Astrocyte of the cerebellum (primary cell): Measurements from ENCODE around the gene STX5.

ENCODE experiments used
- DNase-seq: peaks from one replicate; pipeline ENCODE4 v3.0.0-alpha.2; 2011; ENCODE audit warnings: low read depth
- H3K4me3 ChIP-seq: 2 replicates; pipeline ENCODE4 v1.5.1; 2011; ENCODE audit warnings: mild to moderate bottlenecking, low read depth, low read length, moderate library complexity
- CTCF ChIP-seq: IDR thresholded peaks from 2 replicates; pipeline ENCODE4 v1.5.1; 2012; ENCODE audit warnings: low read length, low read depth, moderate library complexity, mild to moderate bottlenecking; ENCODE audit errors: missing control alignments
- in situ Hi-C: cut with HindIII; loops from 2 replicates; pipeline ENCODE4 v1.10.0; 2017; ENCODE audit warnings: low sequenced_read_pairs

Gene STX5

GRCh38 chr11:62757846-62758788, 73.7 kb downstream of the STX5 start:
- H3K4me3 ChIP-seq, result no peak overlapping the region
- no peak for DNase-seq
- in situ Hi-C loops, result no loop called here
- no peak for TF ChIP-seq CTCF
